Peyer's patch (tissue), 4 donors: ENCODE measurements around the gene C9orf153.

ENCODE experiments used
- POLR2A ChIP-seq, 2 donors: fragments of 450-650 bp; IDR thresholded peaks; one replicate each; pipeline ENCODE4 v1.5.1; 2017; ENCODE audit warnings: antibody characterized with exemption in 2 of 2, mild to moderate bottlenecking in 2 of 2, moderate library complexity in 2 of 2
- TF ChIP-seq, protein P1 (sequence below), 6 experiments: fragments of 450-650 bp in 4 of 6; fragments of 200-600 bp in 2 of 6; sonication (generic) in 1 of 6; IDR thresholded peaks; one replicate each; pipeline ENCODE4 v1.5.1; 2017 to 2019; ENCODE audit warnings: antibody characterized with exemption in 6 of 6, mild to moderate bottlenecking in 3 of 6, moderate library complexity in 1 of 6

DNA sequence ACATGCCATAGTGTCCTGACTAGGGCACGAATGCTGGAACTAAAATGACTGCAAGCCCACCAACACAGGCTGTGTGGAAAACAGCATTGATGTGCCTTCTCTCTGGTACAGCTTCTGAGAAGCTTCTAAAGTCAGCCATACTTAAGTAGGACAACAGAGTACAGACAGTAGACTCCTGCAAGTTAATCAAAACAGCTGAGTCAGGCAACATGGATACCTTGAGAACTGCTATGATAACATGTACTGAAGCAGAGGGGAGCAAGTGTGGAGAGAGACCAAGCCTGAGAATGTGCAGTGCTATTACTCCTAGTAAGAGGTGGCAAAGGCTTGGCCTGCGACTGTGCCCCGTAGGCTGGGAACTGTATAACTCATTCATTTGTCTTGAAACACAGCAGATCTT, 20.4 kb upstream of the C9orf153 start:
- TF ChIP-seq, protein P1, sequence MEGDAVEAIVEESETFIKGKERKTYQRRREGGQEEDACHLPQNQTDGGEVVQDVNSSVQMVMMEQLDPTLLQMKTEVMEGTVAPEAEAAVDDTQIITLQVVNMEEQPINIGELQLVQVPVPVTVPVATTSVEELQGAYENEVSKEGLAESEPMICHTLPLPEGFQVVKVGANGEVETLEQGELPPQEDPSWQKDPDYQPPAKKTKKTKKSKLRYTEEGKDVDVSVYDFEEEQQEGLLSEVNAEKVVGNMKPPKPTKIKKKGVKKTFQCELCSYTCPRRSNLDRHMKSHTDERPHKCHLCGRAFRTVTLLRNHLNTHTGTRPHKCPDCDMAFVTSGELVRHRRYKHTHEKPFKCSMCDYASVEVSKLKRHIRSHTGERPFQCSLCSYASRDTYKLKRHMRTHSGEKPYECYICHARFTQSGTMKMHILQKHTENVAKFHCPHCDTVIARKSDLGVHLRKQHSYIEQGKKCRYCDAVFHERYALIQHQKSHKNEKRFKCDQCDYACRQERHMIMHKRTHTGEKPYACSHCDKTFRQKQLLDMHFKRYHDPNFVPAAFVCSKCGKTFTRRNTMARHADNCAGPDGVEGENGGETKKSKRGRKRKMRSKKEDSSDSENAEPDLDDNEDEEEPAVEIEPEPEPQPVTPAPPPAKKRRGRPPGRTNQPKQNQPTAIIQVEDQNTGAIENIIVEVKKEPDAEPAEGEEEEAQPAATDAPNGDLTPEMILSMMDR (IDR thresholded peaks at IDR 0.05): no peak
- no peak for TF ChIP-seq POLR2A (IDR thresholded peaks at IDR 0.05)
